Neuronal stem cell (in vitro differentiated cells): Measurements from ENCODE around the gene EPAS1.

Experiments used
- DNase-seq: peaks from one replicate; pipeline ENCODE4 v3.0.0-alpha.2; 2013; ENCODE audit warnings: low spot score
- H2AFZ ChIP-seq: one replicate; pipeline ENCODE4 v1.6.1; 2013; ENCODE audit warnings: mild to moderate bottlenecking, low read length, inconsistent platforms
- H2AK5ac ChIP-seq: 2 replicates; pipeline ENCODE4 v1.6.1; 2013; ENCODE audit warnings: low read depth, mild to moderate bottlenecking, inconsistent platforms, low read length, moderate library complexity, mixed read lengths
- H2BK120ac ChIP-seq: 2 replicates; pipeline ENCODE4 v1.6.1; 2013; ENCODE audit warnings: low read depth, mild to moderate bottlenecking, inconsistent platforms, low read length, moderate library complexity, mixed read lengths
- H2BK12ac ChIP-seq: one replicate; pipeline ENCODE4 v1.6.1; 2013; ENCODE audit warnings: low read length, inconsistent platforms
- H2BK15ac ChIP-seq: 2 replicates; pipeline ENCODE4 v1.6.1; 2013; ENCODE audit warnings: mild to moderate bottlenecking, low read length, inconsistent platforms, mixed read lengths
- H2BK5ac ChIP-seq: one replicate; pipeline ENCODE4 v1.6.1; 2013; ENCODE audit warnings: inconsistent platforms, mild to moderate bottlenecking, low read length, moderate library complexity
- H3K14ac ChIP-seq: one replicate; pipeline ENCODE4 v1.6.1; 2013; ENCODE audit warnings: low read length, inconsistent platforms
- H3K18ac ChIP-seq: 2 replicates; pipeline ENCODE4 v1.6.1; 2013; ENCODE audit warnings: low read length, inconsistent platforms
- H3K23ac ChIP-seq: 2 replicates; pipeline ENCODE4 v1.6.1; 2013; ENCODE audit warnings: low read depth, mild to moderate bottlenecking, mixed read lengths, low read length, inconsistent platforms; ENCODE audit not compliant: poor library complexity
- H3K27ac ChIP-seq: replicated peaks from 3 replicates; pipeline ENCODE4 v1.5.1; 2013; ENCODE audit warnings: low read length, inconsistent platforms
- H3K27me3 ChIP-seq, 3 experiments: 2 replicates each; pipeline ENCODE4 v1.6.1; 2013; ENCODE audit warnings: low read length in 3 of 3, mild to moderate bottlenecking in 2 of 3, inconsistent platforms in 1 of 3, low read depth in 1 of 3, mixed read lengths in 1 of 3, moderate library complexity in 1 of 3; ENCODE audit not compliant: control insufficient read depth in 3 of 3, insufficient read depth in 3 of 3
- H3K36me3 ChIP-seq, 2 donors: replicated peaks in 1 of 2; 2 replicates each; pipeline ENCODE4 v1.6.1; 2013; ENCODE audit warnings: low read length in 2 of 2; ENCODE audit not compliant: control insufficient read depth in 2 of 2, insufficient read depth in 2 of 2
- H3K4ac ChIP-seq: 2 replicates; pipeline ENCODE4 v1.6.1; 2013; ENCODE audit warnings: inconsistent platforms, mild to moderate bottlenecking, low read length, moderate library complexity
- H3K4me1 ChIP-seq, 2 donors: 1 replicate in 1 of 2; 2 replicates in 1 of 2; pipeline ENCODE4 v1.6.1; 2013; ENCODE audit warnings: low read length in 2 of 2, low read depth in 1 of 2; ENCODE audit not compliant: control insufficient read depth in 2 of 2, insufficient read depth in 1 of 2
- H3K4me2 ChIP-seq: one replicate; pipeline ENCODE4 v1.6.1; 2013; ENCODE audit warnings: mild to moderate bottlenecking, low read length, inconsistent platforms; ENCODE audit not compliant: insufficient read depth, poor library complexity, severe bottlenecking
- H3K4me3 ChIP-seq, 2 donors: 2 replicates each; pipeline ENCODE4 v1.5.1; 2013; ENCODE audit warnings: low read length in 2 of 2, mild to moderate bottlenecking in 2 of 2, inconsistent platforms in 1 of 2, moderate library complexity in 1 of 2
- H3K79me1 ChIP-seq: one replicate; pipeline ENCODE4 v1.6.1; 2013; ENCODE audit warnings: low read depth, mild to moderate bottlenecking, inconsistent platforms, low read length, moderate library complexity
- H3K9ac ChIP-seq: one replicate; pipeline ENCODE4 v1.6.1; 2013; ENCODE audit warnings: mild to moderate bottlenecking, low read depth, low read length, inconsistent platforms; ENCODE audit not compliant: poor library complexity
- H3K9me3 ChIP-seq, 2 donors: replicated peaks in 1 of 2; 2 replicates each; pipeline versions ENCODE3 to v1.6.1; 2013; ENCODE audit warnings: low read length in 2 of 2, mild to moderate bottlenecking in 2 of 2, inconsistent platforms in 1 of 2, low read depth in 1 of 2, mixed read lengths in 1 of 2, moderate library complexity in 1 of 2; ENCODE audit not compliant: control insufficient read depth in 2 of 2, insufficient read depth in 1 of 2
- H4K8ac ChIP-seq: one replicate; pipeline ENCODE4 v1.6.1; 2013; ENCODE audit warnings: low read depth, mild to moderate bottlenecking, inconsistent platforms, low read length, moderate library complexity
- H4K91ac ChIP-seq: one replicate; pipeline ENCODE4 v1.6.1; 2013; ENCODE audit warnings: low read length, low read depth, mild to moderate bottlenecking, inconsistent platforms; ENCODE audit not compliant: poor library complexity
- WGBS, 2 donors: extraction: QIAGEN DNeasy Blood & Tissue Kit; methylation state at CpG; one replicate each; pipeline ENCODE4 v1.1.7; 2013; ENCODE audit warnings: missing lambda C conversion rate in 2 of 2, mixed read lengths in 1 of 2; ENCODE audit not compliant: insufficient read length in 2 of 2, insufficient replicate concordance in 1 of 2; ENCODE audit errors: extremely low coverage in 2 of 2; 5-methylcytosine and 5-hydroxymethylcytosine counted together

The EPAS1 gene

DNA sequence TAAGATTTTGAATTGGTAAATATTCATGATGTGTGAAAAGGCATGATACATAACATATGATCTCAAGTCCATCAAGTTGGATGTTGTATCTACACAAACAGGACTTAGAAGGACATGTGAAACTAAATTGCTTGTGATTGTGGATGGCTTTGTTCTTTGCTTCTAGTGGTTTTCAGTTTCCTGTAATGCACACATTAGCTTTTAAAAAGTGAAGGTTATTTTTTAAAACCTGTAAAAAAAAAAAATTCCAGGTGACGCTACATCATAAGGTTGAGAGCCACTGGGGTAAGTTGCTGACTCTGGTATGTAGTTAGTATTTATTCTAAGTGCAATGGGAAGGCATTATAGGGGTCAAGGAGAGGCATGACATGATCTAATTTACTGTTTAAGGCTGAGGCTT, 133.8 kb downstream of the EPAS1 start:
- H3K4me2 ChIP-seq, result no peak overlapping the region
- no peak overlapping the region for H3K4ac ChIP-seq
- H3K23ac ChIP-seq, result no peak overlapping the region
- no peak overlapping the region for H3K9ac ChIP-seq
- no peak for DNase-seq
- H2BK12ac ChIP-seq, result no peak overlapping the region
- no peak overlapping the region for H4K91ac ChIP-seq
- no peaks in the 10 kb centered on the region for H3K36me3 ChIP-seq
- no peaks in the 10 kb centered on the region for H3K27me3 ChIP-seq
- H3K27ac ChIP-seq, result no peak overlapping the region
- no peak overlapping the region for H3K4me3 ChIP-seq
- no peaks in the 10 kb centered on the region for H3K79me1 ChIP-seq
- H2AFZ ChIP-seq, result no peak overlapping the region
- peaks cover 0 to 2% of the 10 kb centered on the region in 2 donors for H3K4me1 ChIP-seq
- no peak overlapping the region for H2AK5ac ChIP-seq
- no peaks in the 10 kb centered on the region for H3K9me3 ChIP-seq
- WGBS, 2 donors, result no CpG with 5 or more reads among the region's 1 CpG
- H2BK5ac ChIP-seq, result no peak overlapping the region
- no peak overlapping the region for H3K14ac ChIP-seq
- no peak overlapping the region for H2BK120ac ChIP-seq
- no peak overlapping the region for H4K8ac ChIP-seq
- no peak overlapping the region for H2BK15ac ChIP-seq
- H3K18ac ChIP-seq, result no peak overlapping the region

DNA sequence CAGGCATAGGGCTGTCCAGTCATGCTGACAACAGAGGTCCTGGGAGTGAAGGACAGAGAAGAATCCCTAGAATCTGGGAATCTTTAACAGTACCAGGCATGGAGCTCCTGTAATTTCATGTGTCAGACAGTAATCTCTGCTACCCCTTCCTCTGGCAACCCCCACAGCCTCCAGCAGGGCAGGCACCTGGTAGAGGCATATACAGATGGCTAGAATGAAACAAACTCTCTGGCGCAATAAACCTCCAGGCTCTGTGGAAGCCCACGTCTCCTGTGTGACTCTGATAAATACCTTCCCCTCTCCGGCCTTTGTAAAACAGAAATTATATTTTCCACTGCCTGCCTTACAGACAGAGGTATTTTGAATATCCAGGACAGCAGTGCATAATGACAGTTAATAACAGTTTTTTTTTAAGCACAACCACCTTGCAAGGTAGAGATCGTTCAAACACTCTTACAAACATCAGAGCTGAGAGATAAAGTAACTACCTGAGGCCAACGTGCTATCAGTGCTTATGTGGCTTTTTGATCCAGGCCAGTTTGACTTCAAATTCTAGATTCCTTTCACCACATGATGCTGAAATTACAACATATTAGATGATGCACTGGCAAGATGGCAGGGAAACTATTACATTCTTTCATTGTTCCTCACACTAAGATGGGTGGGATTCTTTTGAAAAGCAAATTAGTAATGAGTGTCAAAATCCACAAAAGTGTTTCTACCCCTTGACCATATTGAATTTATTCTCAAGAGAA, 134.5 kb downstream of the EPAS1 start:
- H3K27ac ChIP-seq, result no peak overlapping the region
- H2BK5ac ChIP-seq, result no peak overlapping the region
- H2BK120ac ChIP-seq, result no peak overlapping the region
- H3K36me3 ChIP-seq, result no peaks in the 10 kb centered on the region
- H3K9ac ChIP-seq, result no peak overlapping the region
- H3K4me3 ChIP-seq, result no peak overlapping the region
- peaks cover 0 to 2% of the 10 kb centered on the region in 2 donors for H3K4me1 ChIP-seq
- H3K14ac ChIP-seq, result no peak overlapping the region
- DNase-seq, result no peak
- no peak overlapping the region for H3K4me2 ChIP-seq
- no peaks in the 10 kb centered on the region for H3K9me3 ChIP-seq
- H2AFZ ChIP-seq, result no peak overlapping the region
- no peak overlapping the region for H3K23ac ChIP-seq
- H3K18ac ChIP-seq, result no peak overlapping the region
- no peak overlapping the region for H4K91ac ChIP-seq
- no peaks in the 10 kb centered on the region for H3K27me3 ChIP-seq
- H3K79me1 ChIP-seq, result no peaks in the 10 kb centered on the region
- H2BK15ac ChIP-seq, result no peak overlapping the region
- no peak overlapping the region for H3K4ac ChIP-seq
- no CpG with 5 or more reads among the region's 5 CpGs for WGBS, 2 donors
- no peak overlapping the region for H2AK5ac ChIP-seq
- H4K8ac ChIP-seq, result no peak overlapping the region
- no peak overlapping the region for H2BK12ac ChIP-seq

DNA sequence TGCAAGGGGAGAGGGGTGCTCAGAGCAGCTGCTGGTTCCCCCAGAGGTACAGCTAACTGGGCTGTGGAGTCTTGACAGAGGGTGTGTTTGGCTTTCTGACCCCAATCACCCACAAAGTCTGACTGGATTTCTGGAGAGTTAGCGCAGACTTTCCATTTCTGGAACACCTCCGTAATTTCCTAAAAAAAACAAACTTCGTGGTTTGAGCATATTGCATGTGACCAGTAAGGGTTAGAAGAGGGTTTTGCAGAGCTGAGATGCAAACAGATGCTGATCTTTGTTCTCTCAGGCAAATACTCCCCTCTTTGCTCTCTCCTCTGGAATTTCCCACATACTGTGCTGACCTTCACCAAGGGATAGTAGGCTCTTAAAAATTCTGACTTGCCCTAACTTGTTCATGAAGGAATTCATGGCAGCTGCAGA, 137.7 kb downstream of the EPAS1 start:
- no peak overlapping the region for H4K8ac ChIP-seq
- no peak overlapping the region for H2BK12ac ChIP-seq
- H3K27me3 ChIP-seq, result peaks cover 0 to 3% (median 0%) of the 10 kb centered on the region in 3 experiments
- H3K9me3 ChIP-seq, result no peaks in the 10 kb centered on the region
- no CpG with 5 or more reads among the region's 3 CpGs for WGBS, 2 donors
- H3K14ac ChIP-seq, result no peak overlapping the region
- H3K23ac ChIP-seq, result no peak overlapping the region
- H3K27ac ChIP-seq, result no peak overlapping the region
- no peak overlapping the region for H2BK15ac ChIP-seq
- H3K18ac ChIP-seq, result no peak overlapping the region
- H2BK120ac ChIP-seq, result no peak overlapping the region
- no peak overlapping the region for H3K4ac ChIP-seq
- H4K91ac ChIP-seq, result no peak overlapping the region
- H3K4me2 ChIP-seq, result no peak overlapping the region
- H2AK5ac ChIP-seq, result no peak overlapping the region
- H3K79me1 ChIP-seq, result no peaks in the 10 kb centered on the region
- no peak overlapping the region for H2AFZ ChIP-seq
- no peak overlapping the region for H3K9ac ChIP-seq
- no peak overlapping the region for H3K4me3 ChIP-seq
- H3K36me3 ChIP-seq, result no peaks in the 10 kb centered on the region
- no peak overlapping the region for H2BK5ac ChIP-seq
- no peak for DNase-seq
- peaks cover 0 to 2% of the 10 kb centered on the region in 2 donors for H3K4me1 ChIP-seq

DNA sequence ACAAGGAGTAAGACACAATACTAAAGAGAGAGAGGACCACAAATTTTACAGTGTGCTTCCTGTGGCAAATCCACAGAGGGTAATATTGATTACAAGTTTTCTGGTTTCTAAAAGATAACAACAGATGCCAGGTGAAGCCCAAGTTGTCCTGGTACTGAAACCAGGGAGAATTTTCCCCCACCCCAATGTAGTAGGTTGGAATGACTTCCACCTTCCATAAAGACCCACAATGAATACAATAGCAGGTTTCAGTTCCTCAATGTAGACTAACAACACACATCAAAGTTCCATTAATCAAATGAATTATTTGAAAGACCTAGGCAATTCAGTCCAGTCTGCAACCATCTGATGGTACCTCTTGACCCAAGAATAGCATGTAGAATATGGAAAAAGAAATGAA, 138.1 kb downstream of the EPAS1 start:
- H3K79me1 ChIP-seq, result no peaks in the 10 kb centered on the region
- H3K27ac ChIP-seq, result no peak overlapping the region
- H4K91ac ChIP-seq, result no peak overlapping the region
- peaks cover 0 to 3% (median 0%) of the 10 kb centered on the region in 3 experiments for H3K27me3 ChIP-seq
- no peak overlapping the region for H3K9ac ChIP-seq
- no peak overlapping the region for H2AK5ac ChIP-seq
- H4K8ac ChIP-seq, result no peak overlapping the region
- no peak for DNase-seq
- no peaks in the 10 kb centered on the region for H3K9me3 ChIP-seq
- no peak overlapping the region for H3K23ac ChIP-seq
- H2BK15ac ChIP-seq, result no peak overlapping the region
- no peaks in the 10 kb centered on the region for H3K36me3 ChIP-seq
- H3K4ac ChIP-seq, result no peak overlapping the region
- H3K4me3 ChIP-seq, result no peak overlapping the region
- H3K18ac ChIP-seq, result no peak overlapping the region
- H3K14ac ChIP-seq, result no peak overlapping the region
- no peak overlapping the region for H2BK12ac ChIP-seq
- no peak overlapping the region for H3K4me2 ChIP-seq
- no peak overlapping the region for H2BK120ac ChIP-seq
- peaks cover 0 to 2% of the 10 kb centered on the region in 2 donors for H3K4me1 ChIP-seq
- H2AFZ ChIP-seq, result no peak overlapping the region
- H2BK5ac ChIP-seq, result no peak overlapping the region
